H9 (cell line): ENCODE results near the gene KCNMB2. TPM values are rescaled to one million over a fixed set of nuclear protein-coding genes. Genes with fewer than 3 reads are reported as not detected.

Experiments
- DNase-seq: peaks from one replicate; pipeline ENCODE4 v3.0.0-alpha.2; 2017
- H2AFZ ChIP-seq: one replicate; pipeline ENCODE4 v1.6.1; 2013; ENCODE audit warnings: mild to moderate bottlenecking, low read length, control low read depth, moderate library complexity
- H2AK5ac ChIP-seq: 2 replicates; pipeline ENCODE4 v1.6.1; 2013; ENCODE audit warnings: low read length, control low read depth, mixed read lengths; ENCODE audit not compliant: insufficient read length
- H2BK120ac ChIP-seq: one replicate; pipeline ENCODE4 v1.6.1; 2013; ENCODE audit warnings: low read depth, mild to moderate bottlenecking, low read length, control low read depth, inconsistent platforms; ENCODE audit not compliant: poor library complexity, severe bottlenecking
- H2BK12ac ChIP-seq: 2 replicates; pipeline ENCODE4 v1.6.1; 2013; ENCODE audit warnings: low read length, control low read depth, mixed read lengths, low read depth; ENCODE audit not compliant: insufficient read length
- H2BK15ac ChIP-seq: 2 replicates; pipeline ENCODE4 v1.6.1; 2013; ENCODE audit warnings: low read depth, low read length, control low read depth
- H2BK20ac ChIP-seq: one replicate; pipeline ENCODE4 v1.6.1; 2013; ENCODE audit warnings: low read depth, mild to moderate bottlenecking, low read length, control low read depth, inconsistent platforms; ENCODE audit not compliant: poor library complexity, severe bottlenecking
- H2BK5ac ChIP-seq: 2 replicates; pipeline ENCODE4 v1.6.1; 2013; ENCODE audit warnings: low read length, control low read depth, mixed read lengths; ENCODE audit not compliant: insufficient read length
- H3K14ac ChIP-seq: 2 replicates; pipeline ENCODE4 v1.6.1; 2013; ENCODE audit warnings: low read length, control low read depth; ENCODE audit not compliant: insufficient read depth
- H3K18ac ChIP-seq: 2 replicates; pipeline ENCODE4 v1.6.1; 2013; ENCODE audit warnings: low read depth, mild to moderate bottlenecking, mixed read lengths, low read length, control low read depth; ENCODE audit not compliant: insufficient read length
- H3K23ac ChIP-seq: 2 replicates; pipeline ENCODE4 v1.6.1; 2013; ENCODE audit warnings: low read length, control low read depth, mixed read lengths, low read depth; ENCODE audit not compliant: insufficient read length
- H3K23me2 ChIP-seq: 2 replicates; pipeline ENCODE4 v1.6.1; 2013; ENCODE audit warnings: low read depth, mild to moderate bottlenecking, mixed read lengths, low read length, control low read depth; ENCODE audit not compliant: insufficient read length, poor library complexity, severe bottlenecking
- H3K27ac ChIP-seq: 2 replicates; pipeline ENCODE4 v1.5.1; 2013; ENCODE audit warnings: low read length, control low read depth, mixed read lengths, low read depth; ENCODE audit not compliant: insufficient read length
- H3K27me3 ChIP-seq: 2 replicates; pipeline ENCODE4 v1.6.1; 2013; ENCODE audit warnings: low read length, control low read depth, inconsistent platforms; ENCODE audit not compliant: insufficient read depth
- H3K4ac ChIP-seq: 2 replicates; pipeline ENCODE4 v1.6.1; 2013; ENCODE audit warnings: low read depth, mild to moderate bottlenecking, control low read depth, inconsistent platforms, low read length, moderate library complexity
- H3K4me1 ChIP-seq: 2 replicates; pipeline ENCODE4 v1.6.1; 2013; ENCODE audit warnings: low read length, control low read depth, inconsistent platforms; ENCODE audit not compliant: insufficient read depth
- H3K4me2 ChIP-seq: 2 replicates; pipeline ENCODE4 v1.6.1; 2013; ENCODE audit warnings: low read length, control low read depth, mixed read lengths; ENCODE audit not compliant: insufficient read length, insufficient read depth
- H3K56ac ChIP-seq: 2 replicates; pipeline ENCODE4 v1.6.1; 2013; ENCODE audit warnings: low read depth, mild to moderate bottlenecking, mixed read lengths, low read length, control low read depth; ENCODE audit not compliant: insufficient read length
- H3K79me1 ChIP-seq: 2 replicates; pipeline ENCODE4 v1.6.1; 2013; ENCODE audit warnings: low read depth, mild to moderate bottlenecking, moderate library complexity, low read length, control low read depth, inconsistent platforms; ENCODE audit not compliant: insufficient read depth, poor library complexity, severe bottlenecking
- H3K79me2 ChIP-seq: 2 replicates; pipeline ENCODE4 v1.6.1; 2013; ENCODE audit warnings: low read length, control low read depth, inconsistent platforms; ENCODE audit not compliant: insufficient read depth
- H3K9ac ChIP-seq: 2 replicates; pipeline ENCODE4 v1.6.1; 2013; ENCODE audit warnings: low read length, control low read depth, mixed read lengths; ENCODE audit not compliant: insufficient read length; ENCODE audit errors: extremely low read depth
- H3K9me3 ChIP-seq: one replicate; pipeline ENCODE4 v1.6.1; 2013; ENCODE audit warnings: low read depth, low read length, inconsistent platforms; ENCODE audit not compliant: control insufficient read depth
- H3T11ph ChIP-seq: one replicate; pipeline ENCODE4 v1.6.1; 2013; ENCODE audit warnings: mild to moderate bottlenecking, low read length, control low read depth, inconsistent platforms
- H4K20me1 ChIP-seq: one replicate; pipeline ENCODE4 v1.6.1; 2013; ENCODE audit not compliant: control insufficient read depth, insufficient read length, insufficient read depth
- H4K5ac ChIP-seq: 2 replicates; pipeline ENCODE4 v1.6.1; 2013; ENCODE audit warnings: low read depth, mild to moderate bottlenecking, mixed read lengths, low read length, control low read depth; ENCODE audit not compliant: insufficient read length
- H4K8ac ChIP-seq: replicated peaks from 2 replicates; pipeline ENCODE4 v1.6.1; 2013; ENCODE audit warnings: low read length, control low read depth, mixed read lengths, low read depth; ENCODE audit not compliant: insufficient read length
- H4K91ac ChIP-seq: 2 replicates; pipeline ENCODE4 v1.6.1; 2013; ENCODE audit warnings: low read depth, mild to moderate bottlenecking, moderate library complexity, mixed read lengths, low read length, control low read depth; ENCODE audit not compliant: insufficient read length
- H3K27ac Mint-ChIP-seq, 3 experiments: 2 replicates in 2 of 3; 3 replicates in 1 of 3; pipeline ENCODE4 v1.8.0; 2020 to 2021; ENCODE audit warnings: mixed read lengths in 3 of 3, mild to moderate bottlenecking in 1 of 3, moderate library complexity in 1 of 3
- H3K27me3 Mint-ChIP-seq: 2 replicates; pipeline ENCODE4 v1.8.0; 2021; ENCODE audit warnings: low read depth, mild to moderate bottlenecking, moderate library complexity, mixed read lengths
- H3K36me3 Mint-ChIP-seq, 3 experiments: 2 replicates in 2 of 3; 3 replicates in 1 of 3; pipeline ENCODE4 v1.8.0; 2020 to 2021; ENCODE audit warnings: low read depth in 3 of 3, mixed read lengths in 3 of 3; ENCODE audit not compliant: insufficient read depth in 1 of 3
- H3K4me1 Mint-ChIP-seq, 2 experiments: 2 replicates each; pipeline ENCODE4 v1.8.0; 2020; ENCODE audit warnings: mixed read lengths in 2 of 2
- H3K4me3 Mint-ChIP-seq, 2 experiments: 2 replicates in 1 of 2; 3 replicates in 1 of 2; pipeline ENCODE4 v1.8.0; 2020 to 2021; ENCODE audit warnings: mild to moderate bottlenecking in 2 of 2, mixed read lengths in 2 of 2, moderate library complexity in 1 of 2
- H3K9me3 Mint-ChIP-seq, 2 experiments: 2 replicates in 1 of 2; 3 replicates in 1 of 2; pipeline ENCODE4 v1.8.0; 2020; ENCODE audit warnings: mild to moderate bottlenecking in 2 of 2, mixed read lengths in 2 of 2, moderate library complexity in 1 of 2
- CTCF ChIP-seq: fragments of 200-600 bp; sonication (generic); conservative IDR thresholded peaks from 3 replicates; pipeline ENCODE4 v1.8.0; 2021; ENCODE audit warnings: antibody characterized with exemption, mild to moderate bottlenecking
- WGBS: extraction: QIAGEN DNeasy Blood & Tissue Kit; methylation state at CpG from one replicate; pipeline ENCODE4 v1.1.7; 2013; ENCODE audit warnings: missing lambda C conversion rate, low lambda C conversion rate, mixed read lengths; ENCODE audit not compliant: insufficient read length; ENCODE audit errors: extremely low coverage; 5-methylcytosine and 5-hydroxymethylcytosine counted together
- total RNA-seq: library from RNA; stranded (reverse); gene quantifications from 2 replicates; pipeline ENCODE4 v1.2.1, GENCODE V29; 2021

The KCNMB2 gene
- total RNA-seq, 1 experiment from 2014 or later = not detected

DNA sequence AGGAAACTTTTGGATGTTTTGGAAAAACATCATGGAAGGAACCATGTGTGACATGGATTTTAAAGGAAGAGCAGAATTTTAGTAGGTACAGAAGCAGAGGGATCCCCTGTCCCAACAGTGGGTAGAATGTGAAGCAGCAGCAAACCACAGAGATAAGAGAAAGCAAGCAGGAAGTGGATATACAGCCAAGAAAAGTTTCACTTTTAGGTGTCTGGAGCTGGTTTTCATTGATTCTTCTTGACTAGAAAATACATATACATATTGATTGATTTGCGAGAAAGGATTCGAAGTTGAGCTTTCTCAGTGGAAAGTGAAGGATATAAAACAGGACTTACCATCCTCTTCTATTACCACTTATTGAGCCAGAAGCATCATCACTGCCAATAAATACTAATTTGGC lies 133.5 kb downstream of the KCNMB2 start:
- Histone ChIP-seq H3K23ac (no peak overlapping the region), H2BK20ac (no peak overlapping the region), H3K9me3 (no peaks in the 10 kb centered on the region), H3K23me2 (no peaks in the 10 kb centered on the region), H4K5ac (no peak overlapping the region), H3K14ac (no peak overlapping the region), H3T11ph (no peak overlapping the region), H2BK12ac (no peak overlapping the region), H3K9ac (no peak overlapping the region), H3K79me2 (no peaks in the 10 kb centered on the region), H4K8ac (no peak overlapping the region), H2BK15ac (no peak overlapping the region), H3K4me2 (no peak overlapping the region), H4K91ac (no peak overlapping the region), H2AK5ac (no peak overlapping the region), H3K4me1 (no peaks in the 10 kb centered on the region), H2BK120ac (no peak overlapping the region), H3K79me1 (no peaks in the 10 kb centered on the region), H2AFZ (no peak overlapping the region), H3K18ac (no peak overlapping the region), H3K27me3 (no peaks in the 10 kb centered on the region), H3K56ac (no peak overlapping the region), H4K20me1 (no peaks in the 10 kb centered on the region), H2BK5ac (no peak overlapping the region), H3K27ac (no peak overlapping the region), H3K4ac (no peak overlapping the region)
- Mint-ChIP-seq H3K4me1 (peaks cover 0 to 3% of the 10 kb centered on the region in 2 experiments; a peak in 1 of 4 replicates), H3K27ac (no peak overlapping the region), H3K36me3 (no peaks in the 10 kb centered on the region), H3K9me3 (no peaks in the 10 kb centered on the region; a peak in 1 of 5 replicates), H3K27me3 (no peaks in the 10 kb centered on the region), H3K4me3 (no peak overlapping the region)
- no CpG with 5 or more reads among the region's 2 CpGs for WGBS
- TF ChIP-seq CTCF = no peak
- DNase-seq = no peak
